ENCODE data around the gene UVSSA. TPM values are rescaled to one million over a fixed set of nuclear protein-coding genes. Genes with fewer than 3 reads are reported as not detected.

The UVSSA gene
- total RNA-seq, 4 donors from 2014 or later = 9.8 to 40.1 (median 14.5) TPM

DNA sequence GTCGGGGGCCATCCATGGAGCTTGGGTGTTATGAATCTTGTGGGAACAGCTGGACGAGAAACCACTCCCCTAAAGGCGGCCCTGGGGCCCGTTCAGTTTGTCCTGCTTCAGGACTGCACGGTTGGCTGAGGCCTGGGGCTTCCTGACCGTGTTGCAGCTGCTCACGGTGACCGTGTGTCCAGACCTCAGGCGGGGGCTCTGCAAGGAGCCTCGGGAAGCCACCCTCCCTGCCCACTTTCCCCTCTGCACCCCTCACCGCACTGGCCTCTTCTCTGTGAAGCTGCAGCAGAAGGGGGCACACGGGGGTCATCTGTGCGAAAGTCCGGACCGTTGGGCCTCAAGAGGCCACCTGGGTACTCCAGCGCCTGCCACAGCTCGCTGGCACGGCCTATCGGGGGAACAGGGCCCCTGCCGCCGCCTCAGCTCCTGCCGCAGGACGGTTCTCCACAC lies 29.4 kb downstream of the UVSSA start:
- TF ChIP-seq, protein P1, sequence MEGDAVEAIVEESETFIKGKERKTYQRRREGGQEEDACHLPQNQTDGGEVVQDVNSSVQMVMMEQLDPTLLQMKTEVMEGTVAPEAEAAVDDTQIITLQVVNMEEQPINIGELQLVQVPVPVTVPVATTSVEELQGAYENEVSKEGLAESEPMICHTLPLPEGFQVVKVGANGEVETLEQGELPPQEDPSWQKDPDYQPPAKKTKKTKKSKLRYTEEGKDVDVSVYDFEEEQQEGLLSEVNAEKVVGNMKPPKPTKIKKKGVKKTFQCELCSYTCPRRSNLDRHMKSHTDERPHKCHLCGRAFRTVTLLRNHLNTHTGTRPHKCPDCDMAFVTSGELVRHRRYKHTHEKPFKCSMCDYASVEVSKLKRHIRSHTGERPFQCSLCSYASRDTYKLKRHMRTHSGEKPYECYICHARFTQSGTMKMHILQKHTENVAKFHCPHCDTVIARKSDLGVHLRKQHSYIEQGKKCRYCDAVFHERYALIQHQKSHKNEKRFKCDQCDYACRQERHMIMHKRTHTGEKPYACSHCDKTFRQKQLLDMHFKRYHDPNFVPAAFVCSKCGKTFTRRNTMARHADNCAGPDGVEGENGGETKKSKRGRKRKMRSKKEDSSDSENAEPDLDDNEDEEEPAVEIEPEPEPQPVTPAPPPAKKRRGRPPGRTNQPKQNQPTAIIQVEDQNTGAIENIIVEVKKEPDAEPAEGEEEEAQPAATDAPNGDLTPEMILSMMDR (IDR thresholded peaks at IDR 0.05; ENCODE audit: low read depth) = no peak

DNA sequence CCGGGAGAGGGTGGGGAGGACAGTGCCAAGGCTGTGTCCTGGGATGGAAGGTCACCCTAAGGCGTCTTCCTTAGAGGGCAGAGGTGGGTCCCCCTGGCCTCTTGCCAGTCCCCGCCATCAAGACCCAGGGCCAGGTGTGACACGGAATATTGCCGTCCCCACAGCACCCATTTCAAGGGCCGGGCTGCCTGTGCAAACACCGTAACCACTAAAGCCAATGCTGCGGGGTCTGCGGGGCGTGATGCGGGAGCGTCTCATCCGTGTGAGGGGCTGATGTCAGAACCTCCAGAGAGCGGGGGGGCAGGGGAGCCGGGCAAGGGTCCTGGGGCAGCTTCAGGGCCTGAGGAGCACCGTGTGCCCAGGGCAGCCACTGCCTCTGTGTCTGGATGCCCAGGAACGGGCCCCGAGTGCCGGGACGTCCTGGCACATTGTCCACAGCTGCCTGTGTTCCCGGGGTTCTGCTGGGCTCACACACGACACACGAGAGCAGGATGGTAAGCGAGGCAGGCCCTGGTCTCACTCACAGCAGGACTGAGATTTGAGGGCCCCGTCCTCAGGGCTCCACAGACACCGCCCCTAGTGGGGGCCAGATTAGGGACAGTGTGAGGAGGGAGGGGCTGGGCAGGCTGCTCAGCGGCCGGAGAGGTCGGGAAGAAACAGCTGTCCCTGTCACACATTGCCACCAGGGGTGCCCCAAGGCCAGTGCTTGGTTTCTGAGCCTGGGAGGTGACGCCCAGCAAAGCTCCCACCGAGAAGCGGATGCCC lies 30.0 kb downstream of the UVSSA start:
- TF ChIP-seq, protein P1 (IDR thresholded peaks at IDR 0.05; ENCODE audit: low read depth) = no peak

DNA sequence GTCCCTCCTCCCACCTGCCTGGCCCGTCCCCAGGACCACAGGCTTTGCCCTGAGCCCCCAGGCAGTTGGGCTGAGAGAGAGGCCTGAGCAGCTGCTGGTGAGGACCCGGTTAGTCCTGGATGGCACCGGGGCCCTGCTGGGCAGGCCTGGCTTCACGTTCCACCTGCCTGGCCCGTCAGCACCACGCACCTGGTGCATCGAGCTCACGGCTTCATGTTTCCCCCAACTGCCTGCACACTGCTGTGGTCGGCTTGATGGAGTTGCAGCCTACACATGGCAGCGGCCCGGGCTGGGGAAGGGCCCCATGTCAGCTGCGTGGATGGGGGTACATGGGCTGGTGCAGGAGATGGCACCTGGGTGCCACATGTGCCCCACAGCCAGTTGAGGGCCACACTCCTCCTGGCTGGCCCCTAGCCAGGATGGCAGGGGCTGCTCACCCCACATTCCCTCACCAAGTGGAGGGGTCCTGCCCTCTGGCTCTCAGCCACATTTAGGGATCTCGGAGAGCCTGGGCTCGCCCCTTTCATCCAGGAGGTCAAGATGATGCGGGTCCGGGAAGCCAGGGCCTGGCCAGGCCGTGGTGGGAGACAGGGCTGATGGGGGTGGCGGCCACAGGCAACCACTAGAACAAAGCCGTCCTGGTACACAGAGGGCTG lies 30.7 kb downstream of the UVSSA start:
- TF ChIP-seq, protein P1 (IDR thresholded peaks at IDR 0.05; ENCODE audit: low read depth) = no peak

DNA sequence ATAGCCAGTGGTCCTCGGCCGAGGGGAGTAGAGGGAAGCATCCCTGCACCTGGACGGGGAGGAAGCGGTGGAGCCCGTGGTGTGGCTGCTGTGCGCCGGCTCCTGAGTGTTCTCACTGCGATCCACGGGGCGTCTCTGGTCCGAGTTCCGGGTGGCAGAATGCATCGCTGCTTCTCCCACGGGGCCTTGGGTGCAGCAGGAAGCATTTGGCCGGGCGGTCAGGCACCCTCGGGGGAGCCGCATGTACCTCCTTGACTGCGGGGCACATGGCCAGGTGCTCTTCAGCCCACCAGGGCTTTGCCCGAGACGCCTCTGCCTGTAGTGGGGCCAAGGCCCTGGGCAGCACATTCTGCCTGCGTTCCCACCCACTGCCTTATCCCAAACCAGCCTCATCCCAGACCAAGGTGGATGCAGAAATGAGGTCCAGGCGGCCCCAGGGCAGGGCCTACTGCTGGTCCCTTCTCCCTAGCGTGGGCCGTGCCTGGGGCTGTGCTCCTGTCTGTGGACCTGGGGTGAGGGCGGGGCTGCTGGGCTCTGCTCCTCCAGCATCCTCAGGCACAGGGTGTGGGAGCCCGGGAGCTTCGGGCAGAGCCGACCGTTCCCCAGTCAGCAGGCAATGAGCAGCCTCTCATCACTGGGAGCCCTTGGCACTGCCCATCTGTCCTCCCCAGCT lies 31.7 kb downstream of the UVSSA start:
- TF ChIP-seq, protein P1 (IDR thresholded peaks at IDR 0.05; ENCODE audit: low read depth) = no peak

DNA sequence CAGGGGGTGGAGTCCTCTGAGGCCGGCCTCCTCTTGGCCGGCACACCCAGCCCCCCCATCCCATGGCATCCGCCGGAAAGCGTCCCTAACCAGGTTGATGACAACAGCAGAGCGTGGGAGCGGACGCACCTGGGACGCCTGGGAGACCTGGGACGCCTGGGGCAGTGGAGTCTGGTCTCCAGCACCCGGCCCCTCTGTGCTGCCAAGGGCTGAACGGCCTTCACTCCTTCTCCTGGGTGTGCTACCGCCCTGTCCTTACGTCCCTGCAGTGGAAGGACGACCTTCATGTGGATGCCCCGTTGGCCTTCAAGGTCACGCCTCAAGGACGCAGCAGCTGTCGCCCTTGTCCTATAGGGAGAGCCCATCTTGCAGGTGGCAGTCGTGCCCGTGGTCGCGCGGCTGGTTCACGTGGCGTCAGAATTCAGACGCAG lies 32.4 kb downstream of the UVSSA start:
- TF ChIP-seq, protein P1 (IDR thresholded peaks at IDR 0.05; ENCODE audit: low read depth) = no peak

DNA sequence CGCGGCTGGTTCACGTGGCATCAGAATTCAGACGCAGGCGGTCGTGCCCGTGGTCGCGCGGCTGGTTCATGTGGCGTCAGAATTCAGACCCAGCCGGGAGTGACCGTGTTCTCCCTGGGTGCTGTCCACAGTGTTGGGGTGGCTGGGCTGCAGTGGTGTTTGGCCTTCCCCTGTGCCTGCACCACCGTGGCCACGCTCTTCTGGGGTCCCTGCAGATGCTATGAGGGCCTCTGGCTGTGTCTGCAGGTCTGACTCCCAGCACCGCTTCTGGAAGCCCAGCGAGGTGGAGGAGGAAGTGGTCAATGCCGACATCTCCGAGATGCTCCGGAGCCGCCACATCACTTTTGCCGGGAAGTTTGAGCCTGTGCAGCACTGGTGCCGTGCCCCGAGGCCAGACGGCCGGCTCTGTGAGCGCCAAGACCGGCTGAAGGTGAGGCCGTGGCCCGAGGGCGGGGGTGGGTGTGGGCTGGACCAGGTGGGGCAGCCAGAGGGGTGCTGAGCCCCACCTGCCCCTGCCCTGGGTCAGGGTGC lies 32.9 kb downstream of the UVSSA start:
- TF ChIP-seq, protein P1 (IDR thresholded peaks at IDR 0.05; ENCODE audit: low read depth) = no peak
